GM23248 (cell line): Measurements from ENCODE around the gene ATP10A. TPM values are rescaled to one million over a fixed set of nuclear protein-coding genes. Genes with fewer than 3 reads are reported as not detected.

ENCODE experiments used
- DNase-seq: peaks from one replicate; pipeline ENCODE4 v3.0.0-alpha.2; 2015
- H2AFZ ChIP-seq: fragments of 200-600 bp; sonication (generic); 2 replicates; pipeline ENCODE4 v1.6.1; 2016; ENCODE audit warnings: antibody characterized with exemption
- H3F3A ChIP-seq: fragments of 200-600 bp; sonication (generic); 2 replicates; pipeline ENCODE4 v1.6.1; 2016; ENCODE audit warnings: mild to moderate bottlenecking, antibody characterized with exemption, mixed run types; ENCODE audit not compliant: insufficient read depth
- H3K27ac ChIP-seq: fragments of 200-600 bp; sonication (generic); 2 replicates; pipeline ENCODE4 v1.5.1; 2016; ENCODE audit warnings: mild to moderate bottlenecking
- H3K27me3 ChIP-seq: fragments of 200-600 bp; sonication (generic); replicated peaks from 2 replicates; pipeline ENCODE4 v1.6.1; 2016; ENCODE audit warnings: mild to moderate bottlenecking; ENCODE audit not compliant: insufficient read depth
- H3K36me3 ChIP-seq: fragments of 200-600 bp; sonication (generic); 2 replicates; pipeline ENCODE4 v1.6.1; 2016; ENCODE audit warnings: low read depth, mild to moderate bottlenecking
- H3K4me1 ChIP-seq: fragments of 200-600 bp; sonication (generic); 2 replicates; pipeline ENCODE4 v1.6.1; 2016; ENCODE audit warnings: mild to moderate bottlenecking; ENCODE audit not compliant: insufficient read depth
- H3K4me2 ChIP-seq: fragments of 200-600 bp; sonication (generic); one replicate; pipeline ENCODE4 v1.6.1; 2016; ENCODE audit warnings: mild to moderate bottlenecking; ENCODE audit not compliant: unreplicated experiment
- H3K4me3 ChIP-seq: fragments of 200-600 bp; sonication (generic); 2 replicates; pipeline ENCODE4 v1.5.1; 2016; ENCODE audit warnings: mild to moderate bottlenecking
- H3K79me2 ChIP-seq: fragments of 200-600 bp; sonication (generic); 2 replicates; pipeline ENCODE4 v1.6.1; 2016; ENCODE audit warnings: mild to moderate bottlenecking; ENCODE audit not compliant: insufficient read depth
- H3K9ac ChIP-seq: fragments of 200-600 bp; sonication (generic); 2 replicates; pipeline ENCODE4 v1.6.1; 2016; ENCODE audit warnings: mild to moderate bottlenecking
- H3K9me2 ChIP-seq: fragments of 200-600 bp; sonication (generic); 2 replicates; pipeline ENCODE4 v1.6.1; 2016; ENCODE audit warnings: mixed run types, mild to moderate bottlenecking, moderate library complexity; ENCODE audit not compliant: insufficient read depth
- H3K9me3 ChIP-seq: fragments of 200-600 bp; sonication (generic); one replicate; pipeline ENCODE4 v1.6.1; 2017; ENCODE audit warnings: low read depth
- H4K20me1 ChIP-seq: fragments of 200-600 bp; sonication (generic); 2 replicates; pipeline ENCODE4 v1.6.0; 2016; ENCODE audit not compliant: insufficient read depth
- EZH2 ChIP-seq: fragments of 200-600 bp; sonication (generic); IDR thresholded peaks from 2 replicates; pipeline ENCODE4 v1.6.1; 2018; ENCODE audit warnings: antibody characterized with exemption, mild to moderate bottlenecking; ENCODE audit not compliant: insufficient read depth, poor library complexity, severe bottlenecking
- EZH2phosphoT487 ChIP-seq: fragments of 200-600 bp; sonication (generic); IDR thresholded peaks from 2 replicates; pipeline ENCODE4 v1.6.1; 2018; ENCODE audit warnings: antibody characterized with exemption, moderate library complexity, mild to moderate bottlenecking, low read depth; ENCODE audit not compliant: insufficient read depth
- WGBS, 2 experiments: methylation state at CpG; one replicate each; pipeline ENCODE4 v1.1.6; 2015 to 2017; ENCODE audit warnings: low lambda C conversion rate in 2 of 2, low coverage in 1 of 2; ENCODE audit errors: missing lambda C conversion rate in 2 of 2; 5-methylcytosine and 5-hydroxymethylcytosine counted together
- in situ Hi-C: fragments of 300-500 bp; cut with MboI; formaldehyde crosslinking; loops from 2 replicates; pipeline ENCODE4 v1.15.0; 2020
- polyA plus RNA-seq: library from polyadenylated mRNA; unstranded; fragments of >200 nt; fragmentation: Nextera tagmentation; extraction: Ambion mirVana; gene quantifications from 2 replicates; pipeline ENCODE4 v1.2.1, GENCODE V29; 2016
- total RNA-seq: library from RNA; depleted of rRNA; stranded (reverse); fragments of >200 nt; shearing (Covaris generic); gene quantifications from 2 replicates; pipeline ENCODE4 v1.2.3, GENCODE V29; 2014

ATP10A gene
- total and polyA plus RNA-seq, 2 experiments from 2014 or later, result 20.4 to 64.1 TPM

- Histone ChIP-seq H3K4me3 (no peak overlapping the region), H3K79me2 (peaks cover 100% of the 10 kb centered on the region)
- 96 to 98% methylated on average over 11 of the region's 11 CpGs for WGBS, 2 experiments
These were observed 60.1 kb downstream of the ATP10A start for GRCh38 chr15:25803036-25803435.

GRCh38 chr15:25802285-25802830 is 60.8 kb downstream of the ATP10A start:
- WGBS, 2 experiments, result 86 to 90% methylated on average over 16 of the region's 16 CpGs
- H3F3A ChIP-seq, result no peaks in the 10 kb centered on the region
- H3K9ac ChIP-seq, result no peak overlapping the region
- no peaks in the 10 kb centered on the region for H3K9me2 ChIP-seq
- no peak overlapping the region for H3K4me2 ChIP-seq
- H3K4me1 ChIP-seq, result peaks cover 29% of the 10 kb centered on the region
- H3K27ac ChIP-seq, result no peak overlapping the region
- H3K9me3 ChIP-seq, result no peaks in the 10 kb centered on the region
- no peak overlapping the region for H2AFZ ChIP-seq
- no peaks in the 10 kb centered on the region for H4K20me1 ChIP-seq
- no peaks in the 10 kb centered on the region for H3K36me3 ChIP-seq
- H3K79me2 ChIP-seq, result peaks cover 100% of the 10 kb centered on the region
- no peaks in the 10 kb centered on the region for H3K27me3 ChIP-seq
- TF ChIP-seq EZH2 (no peak), EZH2phosphoT487 (no peak)
- no peak overlapping the region for H3K4me3 ChIP-seq
- DNase-seq, result no peak
- in situ Hi-C loops, result no loop called here

More at GRCh38 chr15:25803036-25803435, 60.1 kb downstream of the ATP10A start:
- Histone ChIP-seq H4K20me1 (0 out of 2 replicates have a peak, but pooled peaks cover 3% of the 10 kb centered on the region), H3K27me3 (no peaks in the 10 kb centered on the region), H3K27ac (no peak overlapping the region), H3K9me2 (no peaks in the 10 kb centered on the region), H3K4me2 (no peak overlapping the region), H3K4me1 (peaks cover 22% of the 10 kb centered on the region), H2AFZ (no peak overlapping the region), H3K9me3 (no peaks in the 10 kb centered on the region), H3F3A (no peaks in the 10 kb centered on the region), H3K9ac (no peak overlapping the region), H3K36me3 (no peaks in the 10 kb centered on the region)
- no peak for TF ChIP-seq EZH2phosphoT487
- no peak for TF ChIP-seq EZH2
- DNase-seq, result no peak
- in situ Hi-C loops, result no loop called here

- Histone ChIP-seq H3K9me2 (no peaks in the 10 kb centered on the region), H3K27ac (no peak overlapping the region), H2AFZ (no peak overlapping the region), H3K9me3 (no peaks in the 10 kb centered on the region), H3K4me3 (no peak overlapping the region), H4K20me1 (no peaks in the 10 kb centered on the region), H3F3A (no peaks in the 10 kb centered on the region), H3K27me3 (no peaks in the 10 kb centered on the region), H3K4me1 (peaks cover 34% of the 10 kb centered on the region), H3K36me3 (no peaks in the 10 kb centered on the region), H3K79me2 (peaks cover 100% of the 10 kb centered on the region), H3K4me2 (no peak overlapping the region), H3K9ac (no peak overlapping the region)
- no peak for TF ChIP-seq EZH2
- no peak for TF ChIP-seq EZH2phosphoT487
- 53 to 60% methylated on average over 24 of the region's 24 CpGs for WGBS, 2 experiments
- no peak for DNase-seq
- in situ Hi-C loops, result no loop called here
These were observed 61.4 kb downstream of the ATP10A start for GRCh38 chr15:25801586-25802284.

GRCh38 chr15:25800761-25801515 is 62.2 kb downstream of the ATP10A start:
- Histone ChIP-seq H3K36me3 (no peaks in the 10 kb centered on the region), H3K27me3 (no peaks in the 10 kb centered on the region), H3K9me3 (no peaks in the 10 kb centered on the region), H3K4me3 (no peak overlapping the region), H4K20me1 (no peaks in the 10 kb centered on the region), H3K9ac (no peak overlapping the region), H3K27ac (no peak overlapping the region), H3K4me2 (no peak overlapping the region), H3K9me2 (no peaks in the 10 kb centered on the region), H3K79me2 (peaks cover 100% of the 10 kb centered on the region), H2AFZ (no peak overlapping the region), H3K4me1 (peaks cover 37% of the 10 kb centered on the region), H3F3A (no peaks in the 10 kb centered on the region)
- TF ChIP-seq EZH2 (no peak), EZH2phosphoT487 (no peak)
- DNase-seq, result no peak
- 62 to 64% methylated on average over 10 of the region's 10 CpGs for WGBS, 2 experiments
- in situ Hi-C loops, result no loop called here
